HepG2 (cell line): ENCODE data around the gene SSC5D. TPM values are rescaled to one million over a fixed set of nuclear protein-coding genes. Genes with fewer than 3 reads are reported as not detected.

Source experiments
- ATRX ChIP-seq: sonication (generic); formaldehyde crosslinking; IDR thresholded peaks from 2 replicates; pipeline ENCODE4 v1.4.0; 2020; ENCODE audit warnings: missing genetic modification reagents, borderline replicate concordance
- ELF3 ChIP-seq: IDR thresholded peaks from 2 replicates; pipeline ENCODE4 v1.6.1; 2016; ENCODE audit warnings: missing genetic modification reagents, missing compliant biosample characterization
- FOXK1 ChIP-seq: sonication (generic); formaldehyde crosslinking; IDR thresholded peaks from 2 replicates; pipeline ENCODE4 v1.4.0; 2020; ENCODE audit warnings: low read depth, missing genetic modification reagents, borderline replicate concordance
- FOXK2 ChIP-seq: fragments of 450-650 bp; IDR thresholded peaks from 2 replicates; pipeline ENCODE4 v1.6.1; 2016
- GPN1 ChIP-seq: sonication (generic); formaldehyde crosslinking; IDR thresholded peaks from 2 replicates; pipeline ENCODE4 v1.5.1; 2020; ENCODE audit warnings: missing genetic modification reagents, borderline replicate concordance
- MYC ChIP-seq: sonication (generic); formaldehyde crosslinking; IDR thresholded peaks from 2 replicates; pipeline ENCODE4 v1.9.0; 2021; ENCODE audit warnings: missing genetic modification reagents, borderline replicate concordance
- NPAS2 ChIP-seq: sonication (generic); formaldehyde crosslinking; IDR thresholded peaks from 2 replicates; pipeline ENCODE4 v1.8.0; 2022; ENCODE audit warnings: mild to moderate bottlenecking, missing genetic modification reagents, borderline replicate concordance
- PITX1 ChIP-seq: sonication (generic); formaldehyde crosslinking; IDR thresholded peaks from 2 replicates; pipeline ENCODE4 v1.5.1; 2020; ENCODE audit warnings: mild to moderate bottlenecking, missing genetic modification reagents
- PTBP1 ChIP-seq: fragments of 200-400 bp; formaldehyde crosslinking; IDR thresholded peaks from 2 replicates; pipeline ENCODE4 v1.6.1; 2018; ENCODE audit warnings: low read length, low read depth; ENCODE audit not compliant: poor library complexity, severe bottlenecking
- SMC3 ChIP-seq: IDR thresholded peaks from 2 replicates; pipeline ENCODE4 v1.6.1; 2011; ENCODE audit warnings: low read length, improper control_type of control experiment
- ZBTB8A ChIP-seq: sonication (generic); formaldehyde crosslinking; IDR thresholded peaks from 2 replicates; pipeline ENCODE4 v1.4.0; 2020; ENCODE audit warnings: mild to moderate bottlenecking, low read depth, missing genetic modification reagents, borderline replicate concordance
- ZMYM3 ChIP-seq: sonication (generic); formaldehyde crosslinking; IDR thresholded peaks from 2 replicates; pipeline ENCODE4 v1.5.1; 2020; ENCODE audit warnings: mild to moderate bottlenecking, missing genetic modification reagents
- ZNF251 ChIP-seq: sonication (generic); formaldehyde crosslinking; IDR thresholded peaks from 2 replicates; pipeline ENCODE4 v1.9.0; 2021; ENCODE audit warnings: mild to moderate bottlenecking, missing genetic modification reagents
- ZNF335 ChIP-seq: sonication (generic); formaldehyde crosslinking; IDR thresholded peaks from 2 replicates; pipeline ENCODE4 v1.4.0; 2020; ENCODE audit warnings: missing genetic modification reagents
- ZNF343 ChIP-seq: sonication (generic); formaldehyde crosslinking; IDR thresholded peaks from 2 replicates; pipeline ENCODE4 v1.4.0; 2020; ENCODE audit warnings: mild to moderate bottlenecking, missing genetic modification reagents
- ZNF556 ChIP-seq: sonication (generic); formaldehyde crosslinking; IDR thresholded peaks from 2 replicates; pipeline ENCODE4 v1.4.0; 2020; ENCODE audit warnings: mild to moderate bottlenecking, missing genetic modification reagents, borderline replicate concordance
- ZNF782 ChIP-seq: sonication (generic); formaldehyde crosslinking; IDR thresholded peaks from 2 replicates; pipeline ENCODE4 v1.4.0; 2020; ENCODE audit warnings: missing genetic modification reagents, mild to moderate bottlenecking, borderline replicate concordance
- polyA plus RNA-seq, 8 experiments: library from polyadenylated mRNA; depleted of rRNA in 3 of 8; stranded (reverse) in 7 of 8; unstranded in 1 of 8; fragments of >200 nt; fragmentation: Illumina TruSeq in 4 of 8; extraction: Trizol in 4 of 8; gene quantifications; 2 replicates each; pipeline versions ENCODE4 v1.2.1 to v1.2.3, GENCODE V29; 2011 to 2016; ENCODE audit warnings: low read depth in 4 of 8, missing spikeins in 1 of 8, mixed read lengths in 1 of 8; ENCODE audit not compliant: insufficient read depth in 1 of 8
- total RNA-seq, 5 experiments: library from RNA; depleted of rRNA; stranded (reverse); fragments of >200 nt; fragmentation: Illumina TruSeq; extraction: Trizol; gene quantifications; 2 replicates each; pipeline ENCODE4 v1.2.3, GENCODE V29; 2016; ENCODE audit warnings: low read depth in 1 of 5
- TF ChIP-seq, protein P1 (sequence below): sonication (generic); formaldehyde crosslinking; IDR thresholded peaks from 2 replicates; pipeline ENCODE4 v1.8.0; 2022; ENCODE audit warnings: mild to moderate bottlenecking, missing genetic modification reagents, moderate library complexity
- TF ChIP-seq, protein P2 (sequence below): sonication (generic); formaldehyde crosslinking; IDR thresholded peaks from 2 replicates; pipeline ENCODE4 v1.5.1; 2020; ENCODE audit warnings: missing genetic modification reagents, mild to moderate bottlenecking, borderline replicate concordance
- TF ChIP-seq, protein P3 (sequence below): IDR thresholded peaks from 2 replicates; pipeline ENCODE4 v1.6.1; 2016; ENCODE audit warnings: mild to moderate bottlenecking
- TF ChIP-seq, protein P4 (sequence below): sonication (generic); formaldehyde crosslinking; IDR thresholded peaks from 2 replicates; pipeline ENCODE4 v1.4.0; 2020; ENCODE audit warnings: missing genetic modification reagents
- TF ChIP-seq, protein P5 (sequence below): sonication (generic); formaldehyde crosslinking; IDR thresholded peaks from 2 replicates; pipeline ENCODE4 v1.5.0; 2020; ENCODE audit warnings: mild to moderate bottlenecking, missing genetic modification reagents

SSC5D gene
- total and polyA plus RNA-seq, 2 of the 13 experiments (the other 11 are each of a cell fraction or from before 2014, with no cell fraction given) = not detected

DNA sequence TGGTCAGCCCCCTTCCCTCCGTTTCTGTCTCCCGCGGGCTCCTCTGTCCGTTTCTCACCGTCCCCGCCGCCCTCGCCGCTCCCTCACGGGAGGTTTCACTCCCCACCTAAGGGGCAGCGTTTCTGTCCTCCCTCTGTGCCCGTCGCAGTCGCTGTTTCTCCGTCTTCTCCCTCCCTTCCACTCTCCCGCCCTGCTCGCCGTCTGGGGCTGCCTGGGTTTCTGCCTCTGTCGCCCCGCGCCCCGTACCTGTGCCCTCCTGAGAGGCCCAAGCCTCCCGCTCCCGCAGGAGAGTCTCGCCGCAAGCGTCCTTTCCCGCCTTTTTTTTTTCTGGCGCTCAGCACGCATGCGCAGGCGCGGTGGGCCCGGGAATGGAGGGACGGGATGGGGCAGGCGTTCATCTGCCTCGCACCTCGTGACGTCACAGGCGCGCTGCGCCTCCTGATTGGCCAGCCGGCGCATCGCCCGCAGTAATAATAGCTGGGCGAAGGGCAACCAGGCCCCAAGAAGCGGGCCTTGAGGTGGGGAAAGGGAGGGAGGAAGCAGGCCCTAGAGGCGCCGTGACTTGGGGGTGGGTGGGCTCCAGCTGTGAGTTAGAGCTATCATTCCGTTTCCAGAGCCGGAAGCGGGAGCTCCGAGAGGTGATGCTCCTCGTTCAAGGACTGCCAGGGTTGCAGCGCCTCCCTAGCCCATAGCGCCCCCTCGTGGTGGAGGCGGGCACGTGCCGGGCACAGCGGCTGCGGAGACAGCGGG is 15.4 kb downstream of the SSC5D start (continued):
- TF ChIP-seq SMC3 (peak; percentile 36; the same call in 1 of the 2 replicates), ZMYM3 (CRISPR knock-in tag) (no peak), MYC (CRISPR knock-in tag) (peak; percentile 78), FOXK2 (no peak), ELF3 (CRISPR knock-in tag) (peak; percentile 53; the same call in 1 of the 2 replicates), ZNF782 (no peak), ZNF335 (CRISPR knock-in tag) (no peak), NPAS2 (CRISPR knock-in tag) (no peak), PTBP1 (no peak), ZNF343 (CRISPR knock-in tag) (no peak; the same call in 1 of the 2 replicates), ATRX (CRISPR knock-in tag) (no peak), ZNF556 (0 out of 2 replicates have a peak, but pooled peaks have one; percentile 39), ZNF251 (CRISPR knock-in tag) (no peak), FOXK1 (CRISPR knock-in tag) (no peak), PITX1 (CRISPR knock-in tag) (no peak), ZBTB8A (CRISPR knock-in tag) (no peak), GPN1 (CRISPR knock-in tag) (no peak)
- TF ChIP-seq, protein P1, sequence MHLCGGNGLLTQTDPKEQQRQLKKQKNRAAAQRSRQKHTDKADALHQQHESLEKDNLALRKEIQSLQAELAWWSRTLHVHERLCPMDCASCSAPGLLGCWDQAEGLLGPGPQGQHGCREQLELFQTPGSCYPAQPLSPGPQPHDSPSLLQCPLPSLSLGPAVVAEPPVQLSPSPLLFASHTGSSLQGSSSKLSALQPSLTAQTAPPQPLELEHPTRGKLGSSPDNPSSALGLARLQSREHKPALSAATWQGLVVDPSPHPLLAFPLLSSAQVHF (CRISPR knock-in tag) = no peak
- TF ChIP-seq, protein P2, sequence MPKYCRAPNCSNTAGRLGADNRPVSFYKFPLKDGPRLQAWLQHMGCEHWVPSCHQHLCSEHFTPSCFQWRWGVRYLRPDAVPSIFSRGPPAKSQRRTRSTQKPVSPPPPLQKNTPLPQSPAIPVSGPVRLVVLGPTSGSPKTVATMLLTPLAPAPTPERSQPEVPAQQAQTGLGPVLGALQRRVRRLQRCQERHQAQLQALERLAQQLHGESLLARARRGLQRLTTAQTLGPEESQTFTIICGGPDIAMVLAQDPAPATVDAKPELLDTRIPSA = no peak
- TF ChIP-seq, protein P3, sequence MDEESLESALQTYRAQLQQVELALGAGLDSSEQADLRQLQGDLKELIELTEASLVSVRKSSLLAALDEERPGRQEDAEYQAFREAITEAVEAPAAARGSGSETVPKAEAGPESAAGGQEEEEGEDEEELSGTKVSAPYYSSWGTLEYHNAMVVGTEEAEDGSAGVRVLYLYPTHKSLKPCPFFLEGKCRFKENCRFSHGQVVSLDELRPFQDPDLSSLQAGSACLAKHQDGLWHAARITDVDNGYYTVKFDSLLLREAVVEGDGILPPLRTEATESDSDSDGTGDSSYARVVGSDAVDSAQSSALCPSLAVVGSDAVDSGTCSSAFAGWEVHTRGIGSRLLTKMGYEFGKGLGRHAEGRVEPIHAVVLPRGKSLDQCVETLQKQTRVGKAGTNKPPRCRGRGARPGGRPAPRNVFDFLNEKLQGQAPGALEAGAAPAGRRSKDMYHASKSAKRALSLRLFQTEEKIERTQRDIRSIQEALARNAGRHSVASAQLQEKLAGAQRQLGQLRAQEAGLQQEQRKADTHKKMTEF (CRISPR knock-in tag) = 0 out of 2 replicates have a peak, but pooled peaks have one; percentile 42
- TF ChIP-seq, protein P4, sequence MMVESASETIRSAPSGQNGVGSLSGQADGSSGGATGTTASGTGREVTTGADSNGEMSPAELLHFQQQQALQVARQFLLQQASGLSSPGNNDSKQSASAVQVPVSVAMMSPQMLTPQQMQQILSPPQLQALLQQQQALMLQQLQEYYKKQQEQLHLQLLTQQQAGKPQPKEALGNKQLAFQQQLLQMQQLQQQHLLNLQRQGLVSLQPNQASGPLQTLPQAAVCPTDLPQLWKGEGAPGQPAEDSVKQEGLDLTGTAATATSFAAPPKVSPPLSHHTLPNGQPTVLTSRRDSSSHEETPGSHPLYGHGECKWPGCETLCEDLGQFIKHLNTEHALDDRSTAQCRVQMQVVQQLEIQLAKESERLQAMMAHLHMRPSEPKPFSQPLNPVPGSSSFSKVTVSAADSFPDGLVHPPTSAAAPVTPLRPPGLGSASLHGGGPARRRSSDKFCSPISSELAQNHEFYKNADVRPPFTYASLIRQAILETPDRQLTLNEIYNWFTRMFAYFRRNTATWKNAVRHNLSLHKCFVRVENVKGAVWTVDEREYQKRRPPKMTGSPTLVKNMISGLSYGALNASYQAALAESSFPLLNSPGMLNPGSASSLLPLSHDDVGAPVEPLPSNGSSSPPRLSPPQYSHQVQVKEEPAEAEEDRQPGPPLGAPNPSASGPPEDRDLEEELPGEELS (CRISPR knock-in tag) = no peak
- TF ChIP-seq, protein P5, sequence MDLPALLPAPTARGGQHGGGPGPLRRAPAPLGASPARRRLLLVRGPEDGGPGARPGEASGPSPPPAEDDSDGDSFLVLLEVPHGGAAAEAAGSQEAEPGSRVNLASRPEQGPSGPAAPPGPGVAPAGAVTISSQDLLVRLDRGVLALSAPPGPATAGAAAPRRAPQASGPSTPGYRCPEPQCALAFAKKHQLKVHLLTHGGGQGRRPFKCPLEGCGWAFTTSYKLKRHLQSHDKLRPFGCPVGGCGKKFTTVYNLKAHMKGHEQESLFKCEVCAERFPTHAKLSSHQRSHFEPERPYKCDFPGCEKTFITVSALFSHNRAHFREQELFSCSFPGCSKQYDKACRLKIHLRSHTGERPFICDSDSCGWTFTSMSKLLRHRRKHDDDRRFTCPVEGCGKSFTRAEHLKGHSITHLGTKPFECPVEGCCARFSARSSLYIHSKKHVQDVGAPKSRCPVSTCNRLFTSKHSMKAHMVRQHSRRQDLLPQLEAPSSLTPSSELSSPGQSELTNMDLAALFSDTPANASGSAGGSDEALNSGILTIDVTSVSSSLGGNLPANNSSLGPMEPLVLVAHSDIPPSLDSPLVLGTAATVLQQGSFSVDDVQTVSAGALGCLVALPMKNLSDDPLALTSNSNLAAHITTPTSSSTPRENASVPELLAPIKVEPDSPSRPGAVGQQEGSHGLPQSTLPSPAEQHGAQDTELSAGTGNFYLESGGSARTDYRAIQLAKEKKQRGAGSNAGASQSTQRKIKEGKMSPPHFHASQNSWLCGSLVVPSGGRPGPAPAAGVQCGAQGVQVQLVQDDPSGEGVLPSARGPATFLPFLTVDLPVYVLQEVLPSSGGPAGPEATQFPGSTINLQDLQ = no peak
